NT2/D1 (cell line): ENCODE data around the gene RAE1.

Experiments used
- SUZ12 ChIP-seq: IDR thresholded peaks from 2 replicates; pipeline ENCODE4 v1.6.1; 2011; ENCODE audit not compliant: insufficient read length, insufficient read depth; ENCODE audit errors: extremely low read depth
- YY1 ChIP-seq: IDR thresholded peaks from 2 replicates; pipeline ENCODE4 v1.6.1; 2011; ENCODE audit not compliant: insufficient read length, insufficient read depth
- ZNF274 ChIP-seq: IDR thresholded peaks from 2 replicates; pipeline ENCODE4 v1.6.1; 2011; ENCODE audit warnings: mild to moderate bottlenecking, low read depth, low read length

DNA sequence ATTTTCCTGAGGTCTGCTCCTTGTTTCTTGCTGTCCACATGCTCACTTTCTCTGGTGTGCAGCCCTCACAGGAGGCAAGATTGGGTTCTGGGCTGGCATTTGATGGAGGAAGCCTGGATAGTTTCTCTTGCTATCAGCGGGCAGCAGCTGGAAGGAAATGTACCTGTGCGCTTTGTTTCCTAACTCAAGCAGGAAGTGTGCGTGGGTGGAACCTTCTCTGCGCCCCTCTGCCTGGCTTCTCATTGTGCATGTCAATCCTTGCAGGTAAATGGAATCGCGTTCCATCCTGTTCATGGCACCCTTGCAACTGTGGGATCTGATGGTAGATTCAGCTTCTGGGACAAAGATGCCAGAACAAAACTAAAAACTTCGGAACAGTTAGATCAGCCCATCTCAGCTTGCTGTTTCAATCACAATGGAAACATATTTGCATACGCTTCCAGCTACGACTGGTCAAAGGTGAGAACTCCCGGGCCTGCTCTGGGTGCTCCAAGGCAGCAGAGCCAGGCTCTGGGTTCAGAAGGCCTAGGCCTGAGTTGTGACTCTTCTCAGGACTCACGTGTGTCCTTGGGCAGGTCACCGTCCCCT, 23.4 kb downstream of the RAE1 start:
- no peak for TF ChIP-seq ZNF274
- TF ChIP-seq YY1 = no peak
- no peak for TF ChIP-seq SUZ12
